OCI-LY7 (cell line): ENCODE results near the gene ADAM12. TPM values are rescaled to one million over a fixed set of nuclear protein-coding genes. Genes with fewer than 3 reads are reported as not detected.

Experiments used
- BruUV-seq: library from RNA; stranded (reverse); fragments of 400-500 nt; replicated peaks from 2 replicates; lab custom pipeline; 2021; lab: Mats Ljungman, UMichigan
- CTCF ChIA-PET: fragments of 300-600 bp; sonication (Branson Sonifier 250); formaldehyde crosslinking; loops from one replicate; lab custom pipeline; 2022; ENCODE audit warnings: antibody characterized with exemption; ENCODE audit not compliant: unreplicated experiment; lab: Charles Lee
- POLR2A ChIA-PET: fragments of 300-600 bp; sonication (Branson Sonifier 250); formaldehyde crosslinking; loops from one replicate; lab custom pipeline; 2022; ENCODE audit warnings: antibody characterized with exemption; lab: Charles Lee
- DNase-seq: peaks from one replicate; pipeline ENCODE4 v3.0.0-alpha.2; 2015; ENCODE audit warnings: low spot score
- H2AFZ ChIP-seq: fragments of 200-600 bp; sonication (generic), shearing (Covaris generic); 2 replicates; pipeline ENCODE4 v1.6.1; 2014; ENCODE audit warnings: mild to moderate bottlenecking, antibody characterized with exemption, low read length, moderate library complexity
- H3K27ac ChIP-seq: fragments of 200-600 bp; sonication (generic); 2 replicates; pipeline ENCODE4 v1.5.1; 2014; ENCODE audit warnings: mixed run types, low read depth, mild to moderate bottlenecking, moderate library complexity, low read length, inconsistent platforms; ENCODE audit not compliant: poor library complexity, severe bottlenecking
- H3K36me3 ChIP-seq: fragments of 200-600 bp; sonication (generic); 2 replicates; pipeline ENCODE4 v1.6.1; 2014; ENCODE audit warnings: mild to moderate bottlenecking, antibody characterized with exemption, low read length, moderate library complexity, mixed read lengths; ENCODE audit not compliant: insufficient read depth
- H3K4me1 ChIP-seq: fragments of 200-600 bp; sonication (generic); 2 replicates; pipeline ENCODE4 v1.5.1; 2014; ENCODE audit warnings: mild to moderate bottlenecking, low read length; ENCODE audit not compliant: insufficient read depth, poor library complexity, severe bottlenecking
- H3K4me2 ChIP-seq: fragments of 200-600 bp; sonication (generic); 2 replicates; pipeline ENCODE4 v1.6.1; 2014; ENCODE audit warnings: mild to moderate bottlenecking, low read length
- H3K4me3 ChIP-seq: fragments of 200-600 bp; sonication (generic); 2 replicates; pipeline ENCODE4 v1.5.1; 2014; ENCODE audit warnings: mild to moderate bottlenecking, low read depth, low read length; ENCODE audit not compliant: poor library complexity, severe bottlenecking
- H3K79me2 ChIP-seq: fragments of 200-600 bp; sonication (generic); 2 replicates; pipeline ENCODE4 v1.6.1; 2016; ENCODE audit warnings: low read depth, mild to moderate bottlenecking, low read length, moderate library complexity, mixed read lengths; ENCODE audit not compliant: insufficient read depth
- H3K9me2 ChIP-seq: fragments of 200-600 bp; sonication (generic); 2 replicates; pipeline ENCODE4 v1.6.1; 2016; ENCODE audit warnings: mild to moderate bottlenecking, low read length, mixed read lengths; ENCODE audit not compliant: insufficient read depth
- H3K9me3 ChIP-seq: fragments of 200-600 bp; sonication (generic); 2 replicates; pipeline ENCODE4 v1.6.1; 2014; ENCODE audit warnings: mild to moderate bottlenecking, mixed run types, low read length, mixed read lengths
- H4K20me1 ChIP-seq: fragments of 200-600 bp; sonication (generic); 2 replicates; pipeline ENCODE4 v1.6.1; 2014; ENCODE audit warnings: mild to moderate bottlenecking, antibody characterized with exemption, low read length, moderate library complexity, mixed read lengths; ENCODE audit not compliant: insufficient read depth
- EZH2phosphoT487 ChIP-seq: fragments of 200-600 bp; sonication (generic); IDR thresholded peaks from 2 replicates; pipeline ENCODE4 v1.6.1; 2018; ENCODE audit warnings: low read depth, borderline replicate concordance, mild to moderate bottlenecking, mixed run types, antibody characterized with exemption, low read length, moderate library complexity, mixed read lengths
- intact Hi-C: fragments of 100-400 bp; cut with micrococcal nuclease; formaldehyde crosslinking; loops from one replicate; pipeline ENCODE4 v1.10.0; 2022; ENCODE audit not compliant: unreplicated experiment
- total RNA-seq, 2 experiments: library from RNA; depleted of rRNA in 1 of 2; stranded (reverse); fragments of >200 nt in 1 of 2; shearing (Covaris generic) in 1 of 2; gene quantifications; 2 replicates each; pipeline ENCODE4 v1.2.3, GENCODE V29; 2014 to 2022
- TF ChIP-seq, protein P1 (sequence below): fragments of 200-600 bp; sonication (generic); conservative IDR thresholded peaks from 2 replicates; pipeline ENCODE4 v1.5.1; 2014; ENCODE audit warnings: mild to moderate bottlenecking, antibody characterized with exemption, low read length, moderate library complexity, mixed read lengths

The ADAM12 gene
- total RNA-seq, 2 experiments from 2014 or later: 0.06 TPM; not detected in 1

DNA sequence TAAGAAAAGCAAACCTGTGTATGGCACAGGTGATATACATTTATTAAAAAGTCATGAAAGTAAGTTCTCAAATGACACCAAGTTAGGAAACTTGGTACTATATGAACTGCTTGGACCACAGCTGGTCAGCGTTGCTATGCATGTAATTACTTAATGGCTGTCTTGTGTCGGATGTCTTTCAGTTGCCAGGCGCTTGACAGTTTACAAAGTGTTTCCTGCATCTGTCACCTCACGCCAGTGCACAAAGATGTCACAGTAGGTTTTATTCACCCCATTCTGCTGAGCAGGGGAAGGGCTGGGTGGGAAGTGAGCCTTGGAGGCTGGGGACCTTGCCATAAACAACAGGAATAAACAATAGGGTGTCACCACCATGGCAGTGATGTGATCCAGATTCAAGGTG is 35.8 kb downstream of the ADAM12 start:
- no peaks in the 10 kb centered on the region for H4K20me1 ChIP-seq
- no peaks in the 10 kb centered on the region for H3K4me1 ChIP-seq
- DNase-seq: no peak
- H3K36me3 ChIP-seq: no peaks in the 10 kb centered on the region
- no peak overlapping the region for H2AFZ ChIP-seq
- TF ChIP-seq EZH2phosphoT487: no peak
- TF ChIP-seq, protein P1, sequence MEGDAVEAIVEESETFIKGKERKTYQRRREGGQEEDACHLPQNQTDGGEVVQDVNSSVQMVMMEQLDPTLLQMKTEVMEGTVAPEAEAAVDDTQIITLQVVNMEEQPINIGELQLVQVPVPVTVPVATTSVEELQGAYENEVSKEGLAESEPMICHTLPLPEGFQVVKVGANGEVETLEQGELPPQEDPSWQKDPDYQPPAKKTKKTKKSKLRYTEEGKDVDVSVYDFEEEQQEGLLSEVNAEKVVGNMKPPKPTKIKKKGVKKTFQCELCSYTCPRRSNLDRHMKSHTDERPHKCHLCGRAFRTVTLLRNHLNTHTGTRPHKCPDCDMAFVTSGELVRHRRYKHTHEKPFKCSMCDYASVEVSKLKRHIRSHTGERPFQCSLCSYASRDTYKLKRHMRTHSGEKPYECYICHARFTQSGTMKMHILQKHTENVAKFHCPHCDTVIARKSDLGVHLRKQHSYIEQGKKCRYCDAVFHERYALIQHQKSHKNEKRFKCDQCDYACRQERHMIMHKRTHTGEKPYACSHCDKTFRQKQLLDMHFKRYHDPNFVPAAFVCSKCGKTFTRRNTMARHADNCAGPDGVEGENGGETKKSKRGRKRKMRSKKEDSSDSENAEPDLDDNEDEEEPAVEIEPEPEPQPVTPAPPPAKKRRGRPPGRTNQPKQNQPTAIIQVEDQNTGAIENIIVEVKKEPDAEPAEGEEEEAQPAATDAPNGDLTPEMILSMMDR: no peak
- ChIA-PET POLR2A (no interaction called here), CTCF (no interaction called here)
- H3K9me3 ChIP-seq: no peaks in the 10 kb centered on the region
- no peak overlapping the region for H3K4me3 ChIP-seq
- no peak overlapping the region for H3K27ac ChIP-seq
- no peaks in the 10 kb centered on the region for H3K79me2 ChIP-seq
- no peak overlapping the region for H3K4me2 ChIP-seq
- BruUV-seq: no TSS peak
- intact Hi-C loops: no loop called here
- no peaks in the 10 kb centered on the region for H3K9me2 ChIP-seq

DNA sequence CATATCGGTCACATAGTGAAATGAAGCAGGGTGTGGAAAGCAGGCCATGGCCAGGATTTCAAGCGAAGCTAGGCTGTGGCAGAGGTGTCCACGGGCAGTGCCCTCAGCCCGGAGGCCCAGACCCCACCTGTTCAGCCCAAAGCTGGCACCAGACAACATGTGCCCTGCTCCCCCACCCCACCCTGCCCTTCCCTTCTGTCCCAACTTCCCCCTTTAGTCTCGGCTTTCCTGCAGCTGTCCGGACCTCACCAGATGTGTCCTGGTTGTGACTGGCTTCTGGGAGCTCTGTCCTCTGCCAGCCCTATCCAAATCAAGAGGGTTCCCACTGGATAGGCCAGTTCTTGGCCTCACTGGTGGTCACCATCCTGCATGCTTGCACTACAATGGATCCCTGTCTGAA is 37.3 kb downstream of the ADAM12 start:
- no peak overlapping the region for H2AFZ ChIP-seq
- H3K4me1 ChIP-seq: no peaks in the 10 kb centered on the region
- TF ChIP-seq, protein P1: no peak
- TF ChIP-seq EZH2phosphoT487: no peak
- no peak overlapping the region for H3K27ac ChIP-seq
- POLR2A ChIA-PET: no interaction called here
- no peaks in the 10 kb centered on the region for H3K79me2 ChIP-seq
- H3K9me3 ChIP-seq: no peaks in the 10 kb centered on the region
- no peaks in the 10 kb centered on the region for H4K20me1 ChIP-seq
- H3K36me3 ChIP-seq: no peaks in the 10 kb centered on the region
- intact Hi-C loops: no loop called here
- no peak for DNase-seq
- H3K4me3 ChIP-seq: no peak overlapping the region
- no peak overlapping the region for H3K4me2 ChIP-seq
- CTCF ChIA-PET: no interaction called here
- no TSS peak for BruUV-seq
- no peaks in the 10 kb centered on the region for H3K9me2 ChIP-seq

DNA sequence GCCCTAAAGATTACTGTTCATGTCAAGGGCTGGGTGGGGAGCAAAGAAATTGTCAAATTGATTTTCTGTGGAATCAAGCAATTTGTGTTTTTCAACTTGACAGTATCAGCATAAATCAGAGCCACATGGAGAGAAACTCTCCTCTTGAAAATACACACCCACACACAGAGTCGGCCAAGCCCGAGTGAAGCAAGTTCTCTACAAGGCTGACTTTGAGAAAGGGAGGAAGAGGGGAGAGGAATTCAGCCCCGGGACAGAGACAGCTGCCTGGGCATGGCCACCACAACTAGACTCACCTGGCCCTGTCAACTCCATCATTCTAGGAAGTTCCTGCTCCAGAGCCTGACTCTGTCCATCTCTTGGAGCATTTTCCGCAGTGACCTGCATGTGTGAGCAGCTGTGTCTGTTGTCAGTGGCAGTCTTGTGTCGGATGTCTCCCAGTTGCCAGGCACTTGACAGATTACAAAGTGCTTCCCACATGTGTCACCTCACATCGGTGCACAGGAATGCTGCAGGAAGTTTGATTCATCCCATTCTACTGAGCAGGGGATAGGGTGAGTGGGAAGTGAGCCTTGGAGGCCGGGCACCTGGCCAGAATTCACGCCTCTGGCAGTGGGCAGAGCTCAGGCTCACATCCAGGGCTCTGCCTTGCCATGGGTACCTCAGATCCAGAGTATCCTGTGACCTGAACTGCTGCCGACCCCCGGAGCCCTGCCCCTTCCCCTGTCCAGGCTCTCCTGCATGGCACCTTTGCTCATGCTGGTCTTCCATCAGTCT is 37.9 kb downstream of the ADAM12 start:
- intact Hi-C loops: no loop called here

More for the DNA sequence above, 37.9 kb downstream of the ADAM12 start:
- no peaks in the 10 kb centered on the region for H3K36me3 ChIP-seq
- no peak overlapping the region for H3K27ac ChIP-seq
- no peak for DNase-seq
- H3K4me2 ChIP-seq: no peak overlapping the region
- ChIA-PET CTCF (no interaction called here), POLR2A (interaction anchor here (0.6 kb wide), 1 partner anchor 1288 kb away, joined by 5 read pairs; no protein-coding TSS in a partner anchor)
- no peaks in the 10 kb centered on the region for H3K79me2 ChIP-seq
- no peak for TF ChIP-seq EZH2phosphoT487
- TF ChIP-seq, protein P1: no peak
- no peak overlapping the region for H3K4me3 ChIP-seq
- no peaks in the 10 kb centered on the region for H3K9me3 ChIP-seq
- H4K20me1 ChIP-seq: no peaks in the 10 kb centered on the region
- no peaks in the 10 kb centered on the region for H3K9me2 ChIP-seq
- no peak overlapping the region for H2AFZ ChIP-seq
- no peaks in the 10 kb centered on the region for H3K4me1 ChIP-seq
- no TSS peak for BruUV-seq
